Psoas muscle (tissue), 8 donors: ENCODE data around the gene CTDP1. TPM values are rescaled to one million over a fixed set of nuclear protein-coding genes. Genes with fewer than 3 reads are reported as not detected.

ENCODE experiments used
- ATAC-seq, 4 donors: fragments of 200-7000 bp; cut with Tn5 transposase; one replicate each; pipeline ENCODE4 v1.9.1; 2020; ENCODE audit warnings: moderate library complexity in 3 of 4, mild to moderate bottlenecking in 2 of 4
- DNase-seq, 2 donors: peaks; one replicate each; pipeline ENCODE4 v3.0.0-alpha.2; 2020
- H3K27ac ChIP-seq: fragments of 200-600 bp; one replicate; pipeline ENCODE4 v1.8.0; 2022
- H3K27me3 ChIP-seq, 3 donors: fragments of 200-600 bp in 1 of 3; one replicate each; pipeline versions ENCODE4 v1.6.1 to v1.8.0; 2013 to 2022; ENCODE audit warnings: low read length in 2 of 3, mild to moderate bottlenecking in 2 of 3, moderate library complexity in 1 of 3; ENCODE audit not compliant: insufficient read depth in 3 of 3
- H3K36me3 ChIP-seq, 2 donors: fragments of 200-600 bp in 1 of 2; one replicate each; pipeline versions ENCODE4 v1.6.1 to v1.8.0; 2013 to 2022; ENCODE audit warnings: low read depth in 1 of 2, mild to moderate bottlenecking in 1 of 2, moderate library complexity in 1 of 2; ENCODE audit not compliant: insufficient read depth in 1 of 2
- H3K4me1 ChIP-seq: fragments of 200-600 bp; one replicate; pipeline ENCODE4 v1.8.0; 2022
- H3K4me3 ChIP-seq: fragments of 200-600 bp; one replicate; pipeline ENCODE4 v1.8.0; 2022; ENCODE audit warnings: mild to moderate bottlenecking
- H3K9me3 ChIP-seq: fragments of 200-600 bp; one replicate; pipeline ENCODE4 v1.8.0; 2022
- CTCF ChIP-seq: fragments of 200-600 bp; IDR thresholded peaks from one replicate; pipeline ENCODE4 v1.8.0; 2022; ENCODE audit warnings: antibody characterized with exemption
- WGBS, 3 donors: extraction: QIAGEN DNeasy Blood & Tissue Kit; methylation state at CpG; one replicate each; pipeline versions ENCODE4 v1.1.6 to v1.1.7; 2013; 5-methylcytosine and 5-hydroxymethylcytosine counted together
- intact Hi-C, 2 donors: fragments of 100-400 bp; cut with DNase I; formaldehyde crosslinking; loops; one replicate each; pipeline versions ENCODE4 v1.11.0 to v1.14.2; 2022
- polyA plus RNA-seq, 3 donors: library from polyadenylated mRNA; stranded (reverse); fragments of 200-250 nt; gene quantifications; one replicate each; pipeline ENCODE4 v1.2.3, GENCODE V29; 2013
- total RNA-seq, 4 donors: library from RNA; stranded (reverse); fragmentation: NEBNext Ultra II Directional in 2 of 4; extraction: Animal tissue kit (Norgen Biotek cat#: 25700) in 2 of 4; gene quantifications; one replicate each; pipeline versions ENCODE4 v1.2.1 to v1.2.4, GENCODE V29; 2021 to 2023
- donor health status: healthy with polysubstance abuse.
- donor health status: DM: no; HTN: no; CAD: no; lungs with moderate emphysema.
- donor health status: Bipolar disorder and iron deficiency.
- donor health status: healthy.
- donor health status: DM: yes; HTN: yes; CAD: no.
- donor health status: DM: no; HTN: no; CAD: no.
- donor health status: DM: no; HTN: no; CAD: no.
- donor health status: DM: yes; HTN: yes; CAD: no.

Gene CTDP1
- total and polyA plus RNA-seq, 7 donors, result 7.6 to 21.6 (median 12.4) TPM

GRCh38 chr18:79784965-79785770 lies 105.6 kb downstream of the CTDP1 start:
- Histone ChIP-seq H3K4me1 (no peaks in the 10 kb centered on the region), H3K27me3 (peaks cover 0 to 71% (median 35%) of the 10 kb centered on the region in 3 donors), H3K27ac (no peak overlapping the region), H3K4me3 (no peak overlapping the region), H3K36me3 (no peaks in the 10 kb centered on the region), H3K9me3 (no peaks in the 10 kb centered on the region)
- peak in 1 of 4 donors; percentile 63 for ATAC-seq
- WGBS, 3 donors, result 20 to 32% (median 27%) methylated on average over 32 of the region's 32 CpGs
- intact Hi-C loops, result no loop called here
- no peak for TF ChIP-seq CTCF
- DNase-seq, result no peak

- H3K36me3 ChIP-seq, result no peaks in the 10 kb centered on the region
- H3K9me3 ChIP-seq, result no peaks in the 10 kb centered on the region
- H3K27ac ChIP-seq, result no peak overlapping the region
- peak in 1 of 2 donors; percentile 37 for DNase-seq
- no peak for ATAC-seq
- intact Hi-C loops, result no loop called here
- H3K4me1 ChIP-seq, result no peaks in the 10 kb centered on the region
- 72 to 81% (median 80%) methylated on average over 12 of the region's 12 CpGs for WGBS, 3 donors
- no peak overlapping the region for H3K4me3 ChIP-seq
- no peak for TF ChIP-seq CTCF
- H3K27me3 ChIP-seq, result peaks cover 0 to 75% (median 39%) of the 10 kb centered on the region in 3 donors
These were observed 106.2 kb downstream of the CTDP1 start for GRCh38 chr18:79785831-79786230.

GRCh38 chr18:79786304-79786703 lies 106.7 kb downstream of the CTDP1 start:
- H3K27me3 ChIP-seq, result peaks cover 0 to 79% (median 39%) of the 10 kb centered on the region in 3 donors
- no peak overlapping the region for H3K27ac ChIP-seq
- DNase-seq, result peak in 1 of 2 donors; percentile 19
- no peak for ATAC-seq
- TF ChIP-seq CTCF, result no peak
- no peaks in the 10 kb centered on the region for H3K4me1 ChIP-seq
- H3K4me3 ChIP-seq, result no peak overlapping the region
- no peaks in the 10 kb centered on the region for H3K9me3 ChIP-seq
- intact Hi-C loops, result no loop called here
- 76 to 86% (median 86%) methylated on average over 11 to 14 of the region's 14 CpGs for WGBS, 3 donors
- no peaks in the 10 kb centered on the region for H3K36me3 ChIP-seq

GRCh38 chr18:79786786-79787526 lies 107.4 kb downstream of the CTDP1 start:
- intact Hi-C loops, result no loop called here

More at GRCh38 chr18:79786786-79787526, 107.4 kb downstream of the CTDP1 start:
- H3K27ac ChIP-seq, result no peak overlapping the region
- TF ChIP-seq CTCF, result no peak
- DNase-seq, result peak in 1 of 2 donors; percentile 29
- no peak overlapping the region for H3K4me3 ChIP-seq
- H3K27me3 ChIP-seq, result peaks cover 0 to 86% (median 41%) of the 10 kb centered on the region in 3 donors
- H3K4me1 ChIP-seq, result no peaks in the 10 kb centered on the region
- 81 to 85% (median 85%) methylated on average over 22 of the region's 22 CpGs for WGBS, 3 donors
- ATAC-seq, result no peak
- no peaks in the 10 kb centered on the region for H3K36me3 ChIP-seq
- no peaks in the 10 kb centered on the region for H3K9me3 ChIP-seq
